ENCODE data around the gene FAM98C. TPM values are rescaled to one million over a fixed set of nuclear protein-coding genes. Genes with fewer than 3 reads are reported as not detected.

FAM98C gene
- polyA plus RNA-seq, 1 donor (not counting 4 experiments of a cell fraction or from before 2014, with no cell fraction given): 5.8 TPM

DNA sequence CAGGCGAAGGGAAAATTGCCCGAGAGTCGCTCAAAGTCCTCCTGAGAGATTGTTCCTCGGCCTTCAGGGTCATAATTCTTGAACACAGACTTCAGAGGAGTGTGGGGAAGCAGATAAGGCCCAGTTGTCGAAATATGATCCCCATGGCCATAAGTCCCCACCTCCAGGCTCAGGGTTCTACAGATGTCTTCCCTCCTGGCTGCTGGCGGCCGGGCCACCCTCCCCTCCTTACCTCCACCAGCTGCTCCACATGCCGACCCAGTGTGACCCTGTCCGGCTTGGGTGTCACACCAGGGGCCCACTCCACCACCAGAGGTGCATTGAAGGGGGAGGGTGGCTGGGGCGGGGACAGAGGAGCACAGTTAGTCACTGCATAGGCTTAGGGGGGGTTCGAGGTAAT is 10.1 kb downstream of the FAM98C start:
- H3K4me3 ChIP-seq (ENCODE audit: control insufficient read depth in 2 of 3, extremely low read depth in 1 of 3, insufficient read depth in 2 of 3, low read depth in 1 of 3, low read length in 3 of 3): no peak overlapping the region
- dilution Hi-C loops (cut with MboI; ENCODE audit: extremely low pct_ligation_motif_present, low sequenced_read_pairs): no loop called here
- H3K79me2 ChIP-seq (ENCODE audit: control insufficient read depth, insufficient read depth, low read length): no peaks in the 10 kb centered on the region
- H4K20me1 ChIP-seq (ENCODE audit: control insufficient read depth, extremely low read depth, insufficient read depth, low read length): no peaks in the 10 kb centered on the region
- TF ChIP-seq CTCF (optimal IDR thresholded peaks at IDR 0.05 in 1 of 3, IDR thresholded peaks at IDR 0.05 in 1 of 3, conservative IDR thresholded peaks at IDR 0.05 in 1 of 3; ENCODE audit: extremely low read depth in 1 of 3, insufficient read depth in 2 of 3, low read length in 3 of 3) (no peak), EZH2 (IDR thresholded peaks at IDR 0.05; ENCODE audit: low read length) (no peak)
- H3K9me1 ChIP-seq (ENCODE audit: control insufficient read depth, extremely low read depth, insufficient read depth, low read length): no peaks in the 10 kb centered on the region
- H3K9ac ChIP-seq (ENCODE audit: control insufficient read depth, extremely low read depth, insufficient read depth, low read length): no peak overlapping the region
- no peak for DNase-seq (ENCODE audit: low read depth, low spot score)
- FAIRE-seq: no peak
- H3K9me3 ChIP-seq (ENCODE audit: control insufficient read depth, low read depth, low read length): no peaks in the 10 kb centered on the region
- H3K27me3 ChIP-seq (ENCODE audit: control insufficient read depth, extremely low read depth, insufficient read depth, low read length): no peaks in the 10 kb centered on the region
- no peaks in the 10 kb centered on the region for H3K36me3 ChIP-seq (ENCODE audit: control insufficient read depth in 2 of 2, extremely low read depth in 1 of 2, insufficient read depth in 2 of 2, low read length in 2 of 2)
- H3K4me1 ChIP-seq (ENCODE audit: control insufficient read depth, extremely low read depth, insufficient read depth, low read length): peaks cover 5% of the 10 kb centered on the region
- H2AFZ ChIP-seq (ENCODE audit: control insufficient read depth, low read length): no peak overlapping the region
- no peak overlapping the region for H3K4me2 ChIP-seq (ENCODE audit: control insufficient read depth, extremely low read depth, insufficient read depth, low read depth, low read length)
- no peak overlapping the region for H3K27ac ChIP-seq (ENCODE audit: control insufficient read depth, insufficient read depth, low read length)

DNA sequence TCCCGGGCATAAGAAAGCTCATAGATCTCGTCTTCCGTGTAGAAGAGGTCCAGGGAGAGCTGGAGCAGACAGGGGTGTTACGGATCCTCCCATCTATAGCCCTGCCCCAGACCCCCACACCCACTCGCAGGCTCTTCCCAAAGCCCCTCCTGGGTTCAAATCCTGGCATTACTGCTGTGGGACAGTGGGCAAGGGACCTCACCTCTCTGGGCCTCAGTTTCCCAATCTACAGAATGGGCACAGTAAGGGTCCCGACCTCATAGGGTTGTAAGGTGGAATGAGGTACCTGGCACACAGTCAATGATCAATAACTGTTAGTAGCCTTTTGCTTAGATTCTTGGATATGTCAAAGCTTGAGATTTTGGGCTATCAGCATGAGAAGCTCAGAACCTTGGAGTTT is 10.5 kb downstream of the FAM98C start:
- Histone ChIP-seq H3K9me1 (ENCODE audit: control insufficient read depth, extremely low read depth, insufficient read depth, low read length) (no peaks in the 10 kb centered on the region), H3K4me1 (ENCODE audit: control insufficient read depth, extremely low read depth, insufficient read depth, low read length) (peaks cover 9% of the 10 kb centered on the region), H3K9me3 (ENCODE audit: control insufficient read depth, low read depth, low read length) (no peaks in the 10 kb centered on the region), H2AFZ (ENCODE audit: control insufficient read depth, low read length) (no peak overlapping the region), H3K27me3 (ENCODE audit: control insufficient read depth, extremely low read depth, insufficient read depth, low read length) (peaks cover 3% of the 10 kb centered on the region), H3K79me2 (ENCODE audit: control insufficient read depth, insufficient read depth, low read length) (no peaks in the 10 kb centered on the region), H3K36me3 (ENCODE audit: control insufficient read depth in 2 of 2, extremely low read depth in 1 of 2, insufficient read depth in 2 of 2, low read length in 2 of 2) (no peaks in the 10 kb centered on the region), H3K27ac (ENCODE audit: control insufficient read depth, insufficient read depth, low read length) (no peak overlapping the region), H3K4me3 (ENCODE audit: control insufficient read depth in 2 of 3, extremely low read depth in 1 of 3, insufficient read depth in 2 of 3, low read depth in 1 of 3, low read length in 3 of 3) (no peak overlapping the region), H3K9ac (ENCODE audit: control insufficient read depth, extremely low read depth, insufficient read depth, low read length) (no peak overlapping the region), H4K20me1 (ENCODE audit: control insufficient read depth, extremely low read depth, insufficient read depth, low read length) (no peaks in the 10 kb centered on the region), H3K4me2 (ENCODE audit: control insufficient read depth, extremely low read depth, insufficient read depth, low read depth, low read length) (no peak overlapping the region)
- dilution Hi-C loops (cut with MboI; ENCODE audit: extremely low pct_ligation_motif_present, low sequenced_read_pairs): no loop called here
- FAIRE-seq (no peak), DNase-seq (ENCODE audit: low read depth, low spot score) (no peak)
- TF ChIP-seq CTCF (optimal IDR thresholded peaks at IDR 0.05 in 1 of 3, IDR thresholded peaks at IDR 0.05 in 1 of 3, conservative IDR thresholded peaks at IDR 0.05 in 1 of 3; ENCODE audit: extremely low read depth in 1 of 3, insufficient read depth in 2 of 3, low read length in 3 of 3) (no peak), EZH2 (IDR thresholded peaks at IDR 0.05; ENCODE audit: low read length) (no peak)

Measured in keratinocyte (primary cell).